Non-pigmented ciliary epithelial cell (primary cell): Measurements from ENCODE around the gene TTI1.

Source experiments
- DNase-seq: peaks from one replicate; pipeline ENCODE4 v3.0.0-alpha.2; 2010; ENCODE audit warnings: low read depth

TTI1 gene

GRCh38 chr20:37987602-37988290 lies 45.5 kb downstream of the TTI1 start:
- DNase-seq: no peak

GRCh38 chr20:37986873-37987601 lies 46.2 kb downstream of the TTI1 start:
- no peak for DNase-seq

GRCh38 chr20:37986044-37986858 lies 47.0 kb downstream of the TTI1 start:
- DNase-seq: no peak

- no peak for DNase-seq
Measured at GRCh38 chr20:37984018-37984785, 49.1 kb downstream of the TTI1 start.

GRCh38 chr20:37983286-37983685 lies 50.0 kb downstream of the TTI1 start:
- no peak for DNase-seq

- DNase-seq: no peak
Measured at GRCh38 chr20:37981568-37981967, 51.7 kb downstream of the TTI1 start.

- no peak for DNase-seq
Measured at GRCh38 chr20:37980876-37981275, 52.4 kb downstream of the TTI1 start.

GRCh38 chr20:37980383-37980782 lies 52.9 kb downstream of the TTI1 start:
- DNase-seq: no peak

- DNase-seq: no peak
Measured at GRCh38 chr20:37979021-37979985, 54.0 kb downstream of the TTI1 start.

GRCh38 chr20:37977786-37978185 lies 55.5 kb downstream of the TTI1 start:
- no peak for DNase-seq

- DNase-seq: no peak
Measured at GRCh38 chr20:37977338-37977737, 55.9 kb downstream of the TTI1 start.

GRCh38 chr20:37976887-37977286 lies 56.4 kb downstream of the TTI1 start:
- no peak for DNase-seq

GRCh38 chr20:37973059-37973910 lies 60.0 kb downstream of the TTI1 start:
- DNase-seq: no peak

GRCh38 chr20:37972256-37973058 lies 60.8 kb downstream of the TTI1 start:
- no peak for DNase-seq

- no peak for DNase-seq
Measured at GRCh38 chr20:37971561-37972127, 61.6 kb downstream of the TTI1 start.

- DNase-seq: no peak
Measured at GRCh38 chr20:37970856-37971245, 62.4 kb downstream of the TTI1 start.

- DNase-seq: no peak
Measured at GRCh38 chr20:37969949-37970855, 63.1 kb downstream of the TTI1 start.
